HepG2 (cell line): ENCODE data around the gene AJUBA. TPM values are rescaled to one million over a fixed set of nuclear protein-coding genes. Genes with fewer than 3 reads are reported as not detected.
A peak's percentile ranks its signal among the peaks of the same experiment; 100 is the strongest.

Experiments used
- ATAC-seq: fragments of 200-7000 bp; cut with Tn5 transposase; 3 replicates; pipeline ENCODE4 v1.9.1; 2020; ENCODE audit warnings: mild to moderate bottlenecking, moderate library complexity
- BruUV-seq: library from RNA; stranded (reverse); fragments of 400-500 nt; replicated peaks from 2 replicates; lab custom pipeline; 2021; lab: Mats Ljungman, UMichigan
- CTCF ChIA-PET: fragments of 300-600 bp; formaldehyde crosslinking; extraction: SDS; loops from one replicate; lab custom pipeline; 2021; ENCODE audit warnings: low total read pairs, inconsistent platforms, low intra/inter-chr PET ratio; lab: Yijun Ruan, JAX
- POLR2A ChIA-PET: fragments of 350-600 bp; sonication (Branson Sonifier 250); formaldehyde crosslinking; loops from one replicate; lab custom pipeline; 2020; ENCODE audit warnings: antibody characterized with exemption, inconsistent platforms; lab: Yijun Ruan, JAX
- DNase-seq: peaks from one replicate; pipeline ENCODE4 v3.0.0-alpha.2; 2015; ENCODE audit warnings: low spot score
- FAIRE-seq: peaks from 3 replicates; lab custom pipeline; 2011; peaks lifted over from hg19 to GRCh38; lab: Jason Lieb, UNC
- H2AFZ ChIP-seq: one replicate; pipeline ENCODE4 v1.6.1; 2011; ENCODE audit warnings: low read length, inconsistent platforms
- H3K27ac ChIP-seq: fragments of 300-600 bp; 3 replicates; pipeline ENCODE4 v1.8.0; 2011; ENCODE audit warnings: mixed run types, mild to moderate bottlenecking, mixed read lengths, low read length, inconsistent platforms; ENCODE audit not compliant: insufficient read depth; ENCODE audit errors: extremely low read length
- H3K27me3 ChIP-seq, 2 experiments: fragments of 200-600 bp in 1 of 2; 2 replicates in 1 of 2; 3 replicates in 1 of 2; pipeline versions ENCODE4 v1.6.0 to v1.8.0; 2011; ENCODE audit warnings: low read length in 2 of 2, mild to moderate bottlenecking in 2 of 2, moderate library complexity in 2 of 2, inconsistent platforms in 1 of 2; ENCODE audit not compliant: insufficient read depth in 2 of 2, control insufficient read depth in 1 of 2
- H3K36me3 ChIP-seq, 2 experiments: fragments of 200-600 bp in 1 of 2; replicated peaks in 1 of 2; 2 replicates in 1 of 2; 3 replicates in 1 of 2; pipeline versions ENCODE4 v1.5.1 to v1.8.0; 2011; ENCODE audit warnings: low read length in 2 of 2, inconsistent platforms in 1 of 2; ENCODE audit not compliant: insufficient read depth in 2 of 2, control insufficient read depth in 1 of 2
- H3K4me1 ChIP-seq: 2 replicates; pipeline ENCODE4 v1.5.1; 2012; ENCODE audit warnings: low read length, inconsistent platforms; ENCODE audit not compliant: insufficient read depth
- H3K4me2 ChIP-seq: 2 replicates; pipeline ENCODE4 v1.6.0; 2011; ENCODE audit warnings: low read depth, low read length, inconsistent platforms
- H3K4me3 ChIP-seq, 3 experiments: fragments of 200-600 bp in 1 of 3; sonication (generic), shearing (Covaris generic) in 1 of 3; replicated peaks in 1 of 3; 2 replicates each; pipeline ENCODE4 v1.5.1; 2011 to 2016; ENCODE audit warnings: low read length in 3 of 3, inconsistent platforms in 2 of 3, low read depth in 2 of 3, mild to moderate bottlenecking in 2 of 3, control low read depth in 1 of 3, mixed read lengths in 1 of 3; ENCODE audit not compliant: insufficient read depth in 1 of 3
- H3K79me2 ChIP-seq: one replicate; pipeline ENCODE4 v1.6.1; 2011; ENCODE audit warnings: low read length, inconsistent platforms; ENCODE audit not compliant: insufficient read depth
- H3K9ac ChIP-seq: 2 replicates; pipeline ENCODE4 v1.6.0; 2011; ENCODE audit warnings: mild to moderate bottlenecking, low read depth, low read length, inconsistent platforms; ENCODE audit not compliant: insufficient read depth
- H3K9me3 ChIP-seq: 2 replicates; pipeline ENCODE4 v1.5.1; 2012; ENCODE audit warnings: mild to moderate bottlenecking, low read length
- H4K20me1 ChIP-seq: 2 replicates; pipeline ENCODE4 v1.6.0; 2011; ENCODE audit warnings: inconsistent platforms, mild to moderate bottlenecking, low read length, moderate library complexity; ENCODE audit not compliant: insufficient read depth
- FOXC1 ChIP-seq: sonication (generic); formaldehyde crosslinking; IDR thresholded peaks from 2 replicates; pipeline ENCODE4 v1.8.0; 2022; ENCODE audit warnings: mild to moderate bottlenecking, missing genetic modification reagents, borderline replicate concordance
- HNRNPK ChIP-seq: fragments of 200-400 bp; formaldehyde crosslinking; IDR thresholded peaks from 2 replicates; pipeline ENCODE4 v1.6.1; 2018; ENCODE audit warnings: low read length, low read depth, moderate library complexity, mild to moderate bottlenecking; ENCODE audit not compliant: poor library complexity, severe bottlenecking
- THAP7 ChIP-seq: sonication (generic); formaldehyde crosslinking; IDR thresholded peaks from 2 replicates; pipeline ENCODE4 v1.8.1; 2023; ENCODE audit warnings: mild to moderate bottlenecking, missing genetic modification reagents
- ZNF230 ChIP-seq: sonication (generic); formaldehyde crosslinking; IDR thresholded peaks from 2 replicates; pipeline ENCODE4 v1.4.0; 2020; ENCODE audit warnings: mild to moderate bottlenecking, missing genetic modification reagents
- ZNF251 ChIP-seq: sonication (generic); formaldehyde crosslinking; IDR thresholded peaks from 2 replicates; pipeline ENCODE4 v1.9.0; 2021; ENCODE audit warnings: mild to moderate bottlenecking, missing genetic modification reagents
- WGBS: methylation state at CpG from one replicate; pipeline ENCODE4 v1.1.6; 2017; ENCODE audit warnings: low lambda C conversion rate; 5-methylcytosine and 5-hydroxymethylcytosine counted together
- in situ Hi-C: cut with HindIII; loops from 2 replicates; pipeline ENCODE4 v1.10.0; 2017; ENCODE audit warnings: low pct_unique_long_range_greater_than_20kb; ENCODE audit not compliant: extremely low pct_ligation_motif_present
- intact Hi-C: fragments of 100-400 bp; cut with micrococcal nuclease; formaldehyde crosslinking; loops from one replicate; pipeline ENCODE4 v1.10.0; 2022; ENCODE audit not compliant: unreplicated experiment
- polyA plus RNA-seq, 8 experiments: library from polyadenylated mRNA; depleted of rRNA in 3 of 8; stranded (reverse) in 7 of 8; unstranded in 1 of 8; fragments of >200 nt; fragmentation: Illumina TruSeq in 4 of 8; extraction: Trizol in 4 of 8; gene quantifications; 2 replicates each; pipeline versions ENCODE4 v1.2.1 to v1.2.3, GENCODE V29; 2011 to 2016; ENCODE audit warnings: low read depth in 4 of 8, missing spikeins in 1 of 8, mixed read lengths in 1 of 8; ENCODE audit not compliant: insufficient read depth in 1 of 8
- total RNA-seq, 5 experiments: library from RNA; depleted of rRNA; stranded (reverse); fragments of >200 nt; fragmentation: Illumina TruSeq; extraction: Trizol; gene quantifications; 2 replicates each; pipeline ENCODE4 v1.2.3, GENCODE V29; 2016; ENCODE audit warnings: low read depth in 1 of 5
- TF ChIP-seq, protein P1 (sequence below): sonication (generic); formaldehyde crosslinking; IDR thresholded peaks from 2 replicates; pipeline ENCODE4 v1.9.0; 2021; ENCODE audit warnings: missing genetic modification reagents, borderline replicate concordance
- TF ChIP-seq, protein P2 (sequence below): sonication (generic); formaldehyde crosslinking; IDR thresholded peaks from 2 replicates; pipeline ENCODE4 v1.5.1; 2020; ENCODE audit warnings: missing genetic modification reagents, mild to moderate bottlenecking, borderline replicate concordance

Gene AJUBA
- total and polyA plus RNA-seq, 2 of the 13 experiments (the other 11 are each of a cell fraction or from before 2014, with no cell fraction given) = 157 to 241 TPM

- TF ChIP-seq, protein P1, sequence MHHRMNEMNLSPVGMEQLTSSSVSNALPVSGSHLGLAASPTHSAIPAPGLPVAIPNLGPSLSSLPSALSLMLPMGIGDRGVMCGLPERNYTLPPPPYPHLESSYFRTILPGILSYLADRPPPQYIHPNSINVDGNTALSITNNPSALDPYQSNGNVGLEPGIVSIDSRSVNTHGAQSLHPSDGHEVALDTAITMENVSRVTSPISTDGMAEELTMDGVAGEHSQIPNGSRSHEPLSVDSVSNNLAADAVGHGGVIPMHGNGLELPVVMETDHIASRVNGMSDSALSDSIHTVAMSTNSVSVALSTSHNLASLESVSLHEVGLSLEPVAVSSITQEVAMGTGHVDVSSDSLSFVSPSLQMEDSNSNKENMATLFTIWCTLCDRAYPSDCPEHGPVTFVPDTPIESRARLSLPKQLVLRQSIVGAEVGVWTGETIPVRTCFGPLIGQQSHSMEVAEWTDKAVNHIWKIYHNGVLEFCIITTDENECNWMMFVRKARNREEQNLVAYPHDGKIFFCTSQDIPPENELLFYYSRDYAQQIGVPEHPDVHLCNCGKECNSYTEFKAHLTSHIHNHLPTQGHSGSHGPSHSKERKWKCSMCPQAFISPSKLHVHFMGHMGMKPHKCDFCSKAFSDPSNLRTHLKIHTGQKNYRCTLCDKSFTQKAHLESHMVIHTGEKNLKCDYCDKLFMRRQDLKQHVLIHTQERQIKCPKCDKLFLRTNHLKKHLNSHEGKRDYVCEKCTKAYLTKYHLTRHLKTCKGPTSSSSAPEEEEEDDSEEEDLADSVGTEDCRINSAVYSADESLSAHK (CRISPR knock-in tag) = no peak
- TF ChIP-seq HNRNPK (peak; percentile 9), THAP7 (no peak)
Observed at GRCh38 chr14:23021434-23021833, 39.1 kb upstream of the AJUBA start (continued).

DNA sequence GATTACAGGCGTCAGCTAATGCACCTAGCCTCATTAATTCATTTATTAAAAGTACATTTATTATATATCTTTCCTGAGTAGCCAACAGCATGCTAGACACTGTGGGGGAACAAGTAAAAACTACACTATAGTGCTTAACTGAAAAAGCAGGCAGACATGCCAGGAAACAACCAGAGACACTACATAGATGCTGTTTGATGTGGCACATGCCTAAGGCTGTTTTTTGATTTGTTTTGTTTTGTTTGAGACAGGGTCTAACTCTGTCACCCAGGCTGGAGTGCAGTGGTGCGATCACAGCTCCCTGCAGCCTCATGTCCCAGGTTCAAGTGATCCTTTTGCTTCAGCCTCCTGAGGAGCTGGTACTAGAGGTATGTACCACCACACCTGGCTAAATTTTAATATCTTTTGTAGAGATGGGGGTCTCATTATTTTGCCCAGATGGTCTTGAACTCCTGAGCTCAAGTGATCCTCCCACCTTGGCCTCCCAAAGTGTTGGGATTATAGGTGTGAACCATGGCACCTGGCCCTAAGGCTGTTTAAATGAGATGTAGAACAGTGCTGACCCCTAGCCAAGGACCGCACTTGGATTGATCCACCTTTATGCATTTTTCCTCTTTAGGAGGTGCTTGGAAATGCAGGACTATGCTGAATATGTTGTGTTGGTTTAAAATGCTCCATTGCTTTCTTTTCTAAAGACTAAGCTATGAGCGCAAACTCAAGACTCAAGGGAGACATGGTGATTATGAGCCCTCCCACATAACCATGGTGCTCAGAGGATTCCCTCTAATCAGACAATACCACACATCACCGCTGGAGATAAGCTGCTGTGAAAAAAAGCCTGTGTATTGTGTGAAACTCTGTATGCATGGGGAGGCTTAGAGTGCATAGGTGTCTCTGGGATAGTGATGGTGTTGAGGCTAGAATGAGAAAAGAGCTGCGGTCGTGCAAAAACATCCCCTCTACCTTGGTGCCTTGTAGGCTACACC, 38.1 kb upstream of the AJUBA start:
- Histone ChIP-seq H3K36me3 (peaks cover 4 to 10% of the 10 kb centered on the region in 2 experiments), H2AFZ (no peak overlapping the region), H3K27me3 (no peaks in the 10 kb centered on the region), H4K20me1 (no peaks in the 10 kb centered on the region), H3K4me3 (no peak overlapping the region), H3K4me2 (no peak overlapping the region), H3K27ac (no peak overlapping the region), H3K9me3 (no peaks in the 10 kb centered on the region), H3K4me1 (peaks cover 8% of the 10 kb centered on the region), H3K79me2 (no peaks in the 10 kb centered on the region), H3K9ac (no peak overlapping the region)
- WGBS = 96% methylated on average over 7 of the region's 7 CpGs
- ChIA-PET CTCF (no interaction called here), POLR2A (interaction anchor here (1.2 to 15.1 kb wide), 3 partner anchors 13 to 14 kb away, joined by 5 to 203 read pairs (median 5); partner anchors contain the start of gene PSMB5)
- FAIRE-seq (no peak), DNase-seq (no peak), ATAC-seq (peak; percentile 6)
- intact Hi-C loops (no loop called here), in situ Hi-C loops (no loop called here)
- BruUV-seq = no TSS peak
- TF ChIP-seq FOXC1 (CRISPR knock-in tag) (no peak), ZNF251 (CRISPR knock-in tag) (0 out of 2 replicates have a peak, but pooled peaks have one; percentile 41), ZNF230 (CRISPR knock-in tag) (0 out of 2 replicates have a peak, but pooled peaks have one; percentile 76)
- TF ChIP-seq, protein P2, sequence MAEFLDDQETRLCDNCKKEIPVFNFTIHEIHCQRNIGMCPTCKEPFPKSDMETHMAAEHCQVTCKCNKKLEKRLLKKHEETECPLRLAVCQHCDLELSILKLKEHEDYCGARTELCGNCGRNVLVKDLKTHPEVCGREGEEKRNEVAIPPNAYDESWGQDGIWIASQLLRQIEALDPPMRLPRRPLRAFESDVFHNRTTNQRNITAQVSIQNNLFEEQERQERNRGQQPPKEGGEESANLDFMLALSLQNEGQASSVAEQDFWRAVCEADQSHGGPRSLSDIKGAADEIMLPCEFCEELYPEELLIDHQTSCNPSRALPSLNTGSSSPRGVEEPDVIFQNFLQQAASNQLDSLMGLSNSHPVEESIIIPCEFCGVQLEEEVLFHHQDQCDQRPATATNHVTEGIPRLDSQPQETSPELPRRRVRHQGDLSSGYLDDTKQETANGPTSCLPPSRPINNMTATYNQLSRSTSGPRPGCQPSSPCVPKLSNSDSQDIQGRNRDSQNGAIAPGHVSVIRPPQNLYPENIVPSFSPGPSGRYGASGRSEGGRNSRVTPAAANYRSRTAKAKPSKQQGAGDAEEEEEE (CRISPR knock-in tag) = 0 out of 2 replicates have a peak, but pooled peaks have one; percentile 3
